Natural killer cell (primary cell): ENCODE measurements around the gene WDR7. TPM values are rescaled to one million over a fixed set of nuclear protein-coding genes. Genes with fewer than 3 reads are reported as not detected.

Source experiments
- ATAC-seq, 3 donors: fragments of 150-1000 bp in 2 of 3; fragments of 200-7000 bp in 1 of 3; cut with Tn5 transposase; 1 replicate in 1 of 3; 2 replicates in 2 of 3; pipeline ENCODE4 v1.10.0; 2021; ENCODE audit warnings: mild to moderate bottlenecking in 2 of 3, moderate library complexity in 2 of 3
- DNase-seq, 2 donors: peaks; one replicate each; pipeline versions ENCODE4 v3.0.0 to v3.0.0-alpha.2; 2013 to 2021; ENCODE audit warnings: mixed read lengths in 1 of 2
- H3K27ac ChIP-seq: one replicate; pipeline ENCODE4 v1.5.1; 2013; ENCODE audit warnings: mild to moderate bottlenecking, low read length
- H3K27me3 ChIP-seq: one replicate; pipeline ENCODE4 v1.6.1; 2013; ENCODE audit warnings: low read length; ENCODE audit not compliant: control insufficient read depth, insufficient read depth
- H3K36me3 ChIP-seq: one replicate; pipeline ENCODE4 v1.6.1; 2013; ENCODE audit warnings: low read length; ENCODE audit not compliant: control insufficient read depth, insufficient read depth
- H3K4me1 ChIP-seq: one replicate; pipeline ENCODE4 v1.6.1; 2013; ENCODE audit warnings: low read length; ENCODE audit not compliant: control insufficient read depth, insufficient read depth
- H3K4me3 ChIP-seq: one replicate; pipeline ENCODE4 v1.5.1; 2013; ENCODE audit warnings: low read length
- H3K9me3 ChIP-seq: one replicate; pipeline ENCODE4 v1.6.1; 2013; ENCODE audit warnings: low read length; ENCODE audit not compliant: control insufficient read depth, insufficient read depth
- H3K27ac Mint-ChIP-seq, 2 donors: one replicate each; pipeline ENCODE4 v1.8.0; 2022; ENCODE audit warnings: mild to moderate bottlenecking in 2 of 2, mixed read lengths in 2 of 2, moderate library complexity in 1 of 2
- H3K27me3 Mint-ChIP-seq, 2 donors: one replicate each; pipeline ENCODE4 v1.8.0; 2022; ENCODE audit warnings: low read depth in 2 of 2, mixed read lengths in 2 of 2
- H3K36me3 Mint-ChIP-seq: one replicate; pipeline ENCODE4 v1.8.0; 2022; ENCODE audit warnings: mixed read lengths
- H3K4me1 Mint-ChIP-seq, 2 donors: one replicate each; pipeline ENCODE4 v1.8.0; 2022; ENCODE audit warnings: mixed read lengths in 2 of 2
- H3K4me3 Mint-ChIP-seq: one replicate; pipeline ENCODE4 v1.8.0; 2022; ENCODE audit warnings: mild to moderate bottlenecking, moderate library complexity, mixed read lengths
- H3K9me3 Mint-ChIP-seq, 2 donors: one replicate each; pipeline ENCODE4 v1.8.0; 2022; ENCODE audit warnings: mixed read lengths in 2 of 2
- CTCF ChIP-seq: fragments of 200-600 bp; IDR thresholded peaks from one replicate; pipeline ENCODE4 v1.8.0; 2022; ENCODE audit warnings: antibody characterized with exemption
- WGBS: methylation state at CpG from one replicate; pipeline ENCODE4 v1.1.7; 2013; ENCODE audit warnings: missing lambda C conversion rate; ENCODE audit not compliant: insufficient coverage; 5-methylcytosine and 5-hydroxymethylcytosine counted together
- intact Hi-C: fragments of 100-400 bp; cut with micrococcal nuclease; formaldehyde crosslinking; loops from one replicate; pipeline ENCODE4 v1.14.2; 2022
- total RNA-seq, 4 donors: library from RNA; stranded (reverse); fragments of 120-200 nt in 1 of 4; gene quantifications; one replicate each; pipeline versions ENCODE4 v1.2.3 to v1.2.4, GENCODE V29; 2013 to 2022

The WDR7 gene
- total RNA-seq, 3 donors from 2014 or later (not counting 1 experiment from before 2014, with no cell fraction given) = 71.1 to 103 (median 77.3) TPM

GRCh38 chr18:56639104-56639381 is 12.1 kb upstream of the WDR7 start:
- H3K9me3 ChIP-seq = no peaks in the 10 kb centered on the region
- no peak for ATAC-seq
- 36% methylated on average over 6 of the region's 6 CpGs for WGBS
- Mint-ChIP-seq H3K27ac (peak overlapping the region; percentile 96 to 99), H3K27me3 (no peaks in the 10 kb centered on the region), H3K4me1 (peaks cover 45 to 48% of the 10 kb centered on the region in 2 donors), H3K4me3 (peak overlapping the region; percentile 100), H3K36me3 (no peaks in the 10 kb centered on the region), H3K9me3 (no peaks in the 10 kb centered on the region)
- TF ChIP-seq CTCF = no peak
- peak overlapping the region; percentile 96 for H3K27ac ChIP-seq
- no peaks in the 10 kb centered on the region for H3K27me3 ChIP-seq
- no peak for DNase-seq
- intact Hi-C loops = loop anchor here (5.0 to 10.0 kb wide), 2 partner anchors 68 to 946 kb away; partner anchors contain the start of gene FECH
- H3K4me3 ChIP-seq = peak overlapping the region; percentile 93
- H3K36me3 ChIP-seq = no peaks in the 10 kb centered on the region
- H3K4me1 ChIP-seq = peaks cover 9% of the 10 kb centered on the region

GRCh38 chr18:56639571-56639970 is 11.6 kb upstream of the WDR7 start:
- Mint-ChIP-seq H3K36me3 (no peaks in the 10 kb centered on the region), H3K27me3 (no peaks in the 10 kb centered on the region), H3K9me3 (no peaks in the 10 kb centered on the region), H3K4me1 (peaks cover 40 to 42% of the 10 kb centered on the region in 2 donors), H3K27ac (peak overlapping the region; percentile 96 to 99), H3K4me3 (peak overlapping the region; percentile 100)
- no peak for DNase-seq
- Histone ChIP-seq H3K36me3 (no peaks in the 10 kb centered on the region), H3K9me3 (no peaks in the 10 kb centered on the region), H3K27ac (no peak overlapping the region), H3K27me3 (no peaks in the 10 kb centered on the region), H3K4me3 (no peak overlapping the region), H3K4me1 (peaks cover 9% of the 10 kb centered on the region)
- intact Hi-C loops = loop anchor here (5.0 to 10.0 kb wide), 2 partner anchors 68 to 945 kb away; partner anchors contain the start of gene FECH
- 99% methylated on average over 9 of the region's 9 CpGs for WGBS
- ATAC-seq = no peak
- TF ChIP-seq CTCF = no peak

DNA sequence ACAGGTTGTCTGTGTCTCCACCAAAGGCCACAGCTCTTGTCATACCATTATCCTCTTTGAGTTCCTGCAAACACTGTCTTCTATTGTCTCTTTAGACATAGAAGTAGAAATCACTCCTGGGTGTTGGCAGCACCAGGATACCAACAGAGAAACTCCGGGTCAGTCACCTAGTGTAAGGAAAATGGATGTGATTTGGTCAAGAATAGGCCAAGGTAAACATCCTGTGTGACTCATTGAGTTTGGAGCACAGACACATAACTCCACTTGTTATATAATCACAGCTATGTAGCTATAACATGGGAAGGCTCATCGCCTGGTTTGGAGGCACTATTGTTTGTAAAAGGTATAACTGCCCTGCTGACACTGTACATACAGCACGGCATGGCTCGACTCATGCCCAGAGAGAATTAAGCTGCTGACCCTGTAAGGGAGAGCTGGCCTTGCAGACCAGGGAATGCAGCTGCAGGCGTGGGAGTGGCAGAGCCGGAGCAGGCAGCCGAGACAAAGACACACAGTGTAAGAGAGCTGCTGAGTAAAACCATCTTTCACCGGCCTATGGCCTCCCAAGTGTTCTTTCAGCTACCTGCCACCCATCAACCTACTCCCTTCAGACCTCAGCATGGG is 9.3 kb upstream of the WDR7 start:
- Mint-ChIP-seq H3K4me3 (no peak overlapping the region), H3K27me3 (no peaks in the 10 kb centered on the region), H3K9me3 (no peaks in the 10 kb centered on the region), H3K4me1 (peaks cover 29 to 36% of the 10 kb centered on the region in 2 donors), H3K27ac (no peak overlapping the region), H3K36me3 (no peaks in the 10 kb centered on the region)
- Histone ChIP-seq H3K36me3 (no peaks in the 10 kb centered on the region), H3K27ac (no peak overlapping the region), H3K4me1 (peaks cover 14% of the 10 kb centered on the region), H3K9me3 (no peaks in the 10 kb centered on the region), H3K4me3 (no peak overlapping the region), H3K27me3 (no peaks in the 10 kb centered on the region)
- WGBS = 94% methylated on average over 8 of the region's 8 CpGs
- DNase-seq (no peak), ATAC-seq (no peak)
- TF ChIP-seq CTCF = no peak
- intact Hi-C loops = no loop called here

DNA sequence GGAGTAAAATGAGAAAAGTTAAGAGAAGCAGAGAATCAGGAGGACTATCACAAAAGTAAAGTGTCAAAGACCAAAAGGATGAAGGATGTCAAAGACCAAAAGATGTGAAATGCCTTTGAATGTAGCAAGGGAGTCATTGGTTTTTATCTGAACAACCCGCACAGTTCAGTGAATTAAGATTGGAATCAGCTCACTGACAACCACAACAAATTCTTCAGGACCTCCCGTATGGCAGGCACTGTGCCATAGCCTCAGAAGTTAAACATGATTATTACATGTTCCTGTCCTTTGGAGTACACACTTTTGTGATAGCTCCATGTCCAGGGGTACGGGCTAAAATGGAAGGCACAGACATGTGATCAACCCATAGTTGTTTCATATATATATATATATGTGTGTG is 7.8 kb upstream of the WDR7 start:
- Histone ChIP-seq H3K9me3 (no peaks in the 10 kb centered on the region), H3K4me1 (peaks cover 18% of the 10 kb centered on the region), H3K27me3 (no peaks in the 10 kb centered on the region), H3K27ac (no peak overlapping the region), H3K4me3 (no peak overlapping the region), H3K36me3 (no peaks in the 10 kb centered on the region)
- Mint-ChIP-seq H3K9me3 (no peaks in the 10 kb centered on the region), H3K4me3 (no peak overlapping the region), H3K4me1 (peaks cover 29 to 36% of the 10 kb centered on the region in 2 donors), H3K36me3 (no peaks in the 10 kb centered on the region), H3K27ac (no peak overlapping the region), H3K27me3 (no peaks in the 10 kb centered on the region)
- intact Hi-C loops = no loop called here
- 100% methylated on average over 2 of the region's 3 CpGs for WGBS
- TF ChIP-seq CTCF = no peak
- no peak for ATAC-seq
- no peak for DNase-seq
